H1 (cell line): ENCODE measurements around the gene PPP1R10. TPM values are rescaled to one million over a fixed set of nuclear protein-coding genes. Genes with fewer than 3 reads are reported as not detected.

Experiments
- CHD7 ChIP-seq: fragments of 300-600 bp; sonication (generic); IDR thresholded peaks from 2 replicates; pipeline ENCODE4 v1.7.1; 2012; ENCODE audit warnings: low read length, moderate library complexity, mild to moderate bottlenecking, inconsistent platforms; ENCODE audit not compliant: insufficient replicate concordance
- CTCF ChIP-seq, 3 experiments: IDR thresholded peaks; 1 replicate in 2 of 3; 2 replicates in 1 of 3; pipeline versions ENCODE4 v1.5.1 to v1.6.1; 2011; ENCODE audit warnings: low read length in 3 of 3, mild to moderate bottlenecking in 3 of 3, inconsistent platforms in 2 of 3, low read depth in 1 of 3, moderate library complexity in 1 of 3; ENCODE audit not compliant: insufficient read depth in 1 of 3; ENCODE audit errors: control extremely low read depth in 1 of 3
- RBBP5 ChIP-seq: IDR thresholded peaks from 2 replicates; pipeline ENCODE4 v1.7.1; 2012; ENCODE audit warnings: low read depth, mild to moderate bottlenecking, inconsistent platforms, low read length, moderate library complexity, borderline replicate concordance
- RNF2 ChIP-seq: fragments of 200-900, 300-1000 bp; sonication (generic); IDR thresholded peaks from 2 replicates; pipeline ENCODE4 v1.7.1; 2016; ENCODE audit warnings: borderline replicate concordance, low read depth, mild to moderate bottlenecking, antibody characterized with exemption, low read length; ENCODE audit not compliant: poor library complexity, severe bottlenecking; ENCODE audit errors: missing control alignments
- TAF1 ChIP-seq: IDR thresholded peaks from 2 replicates; pipeline ENCODE4 v1.6.1; 2011; ENCODE audit warnings: mild to moderate bottlenecking, low read depth, low read length
- USF2 ChIP-seq: IDR thresholded peaks from 2 replicates; pipeline ENCODE4 v1.6.1; 2011; ENCODE audit warnings: low read length, improper control_type of control experiment
- polyA plus RNA-seq, 7 experiments: library from polyadenylated mRNA; depleted of rRNA in 3 of 7; stranded (reverse) in 5 of 7; unstranded in 2 of 7; fragments of >200 nt in 5 of 7; fragments of 200-250 nt in 2 of 7; gene quantifications; 1 replicate in 5 of 7; 2 replicates in 1 of 7; 4 replicates in 1 of 7; pipeline versions ENCODE4 v1.2.1 to v1.2.3, GENCODE V29; 2011 to 2013; ENCODE audit warnings: missing spikeins in 2 of 7, mixed read lengths in 2 of 7
- total RNA-seq: library from RNA; stranded (reverse); fragmentation: NEBNext Ultra II Directional; extraction: Animal tissue kit (Norgen Biotek cat#: 25700); gene quantifications from 2 replicates; pipeline ENCODE4 v1.2.1, GENCODE V29; 2021

The PPP1R10 gene
- total and polyA plus RNA-seq, 2 of the 8 experiments (the other 6 are each of a cell fraction or from before 2014, with no cell fraction given), result 23.9 to 89.1 TPM

- TF ChIP-seq CHD7 (no peak), TAF1 (no peak), RNF2 (no peak), CTCF (IDR thresholded peaks at IDR 0.05; ENCODE audit: control extremely low read depth in 1 of 3, insufficient read depth in 1 of 3, low read depth in 1 of 3, low read length in 3 of 3) (no peak), RBBP5 (no peak), USF2 (no peak)
These were observed 24.0 kb upstream of the PPP1R10 start (continued) for GRCh38 chr6:30641048-30641447.
